Measurements from ENCODE around the gene VWA5A. TPM values are rescaled to one million over a fixed set of nuclear protein-coding genes. Genes with fewer than 3 reads are reported as not detected.

The VWA5A gene
- total and polyA plus RNA-seq, 9 of the 15 experiments (the other 6 are each of a cell fraction or from before 2014, with no cell fraction given), result 4.6 to 19.7 (median 6.9) TPM

- TF ChIP-seq PRDM10 (IDR thresholded peaks at IDR 0.05; ENCODE audit: partially characterized antibody) (no peak), BRF1 (IDR thresholded peaks at IDR 0.05; ENCODE audit: borderline replicate concordance, extremely low read depth, insufficient read length) (no peak), JUNB (CRISPR knock-in tag; conservative IDR thresholded peaks at IDR 0.05) (no peak), SMC3 (conservative IDR thresholded peaks at IDR 0.05; ENCODE audit: insufficient read depth, low read depth, low read length) (peak; percentile 76), CBX1 (IDR thresholded peaks at IDR 0.05; ENCODE audit: low read depth) (no peak), CTCF (IDR thresholded peaks at IDR 0.05 in 2 of 3, conservative IDR thresholded peaks at IDR 0.05 in 1 of 3; ENCODE audit: insufficient read depth in 2 of 3, low read depth in 1 of 3, low read length in 3 of 3) (peak; percentile 65 to 88 (median 80)), TCF3 (CRISPR knock-in tag; IDR thresholded peaks at IDR 0.05) (no peak), OTX1 (CRISPR knock-in tag; IDR thresholded peaks at IDR 0.05) (no peak), NR3C1 (CRISPR knock-in tag; IDR thresholded peaks at IDR 0.05) (no peak), PTTG1 (tag; IDR thresholded peaks at IDR 0.05; ENCODE audit: low read depth) (no peak), ZNF354B (CRISPR knock-in tag; IDR thresholded peaks at IDR 0.05) (no peak), ZNF445 (CRISPR knock-in tag; IDR thresholded peaks at IDR 0.05; ENCODE audit: low read depth) (no peak), ZNF444 (CRISPR knock-in tag; IDR thresholded peaks at IDR 0.05) (no peak)
These were observed 44.2 kb upstream of the VWA5A start (continued) for GRCh38 chr11:124070915-124071622.

Measured in K562 (cell line).